A172 (cell line): ENCODE results near the gene FBXO9. TPM values are rescaled to one million over a fixed set of nuclear protein-coding genes. Genes with fewer than 3 reads are reported as not detected.
"Not testable (repeated sequence)": the region's sequence is repeated elsewhere in the genome, so short reads cannot be mapped to it uniquely, and the experiment has no call there.

Source experiments
- DNase-seq: peaks from one replicate; pipeline ENCODE4 v3.0.0-alpha.2; 2015; ENCODE audit warnings: low spot score
- total RNA-seq: library from RNA; depleted of rRNA; stranded (reverse); fragments of >200 nt; shearing (Covaris generic); gene quantifications from 2 replicates; pipeline ENCODE4 v1.2.3, GENCODE V29; 2014

Gene FBXO9
- total RNA-seq, 1 experiment from 2014 or later, result 27.6 TPM

- no peak for DNase-seq
These were observed 19.1 kb upstream of the FBXO9 start for GRCh38 chr6:53045891-53046673.

GRCh38 chr6:53048431-53049195 is 16.6 kb upstream of the FBXO9 start:
- peak; percentile 88 for DNase-seq

- DNase-seq, result no peak
These were observed 15.8 kb upstream of the FBXO9 start for GRCh38 chr6:53049415-53049814.

- DNase-seq, result not testable (repeated sequence)
These were observed 13.1 kb upstream of the FBXO9 start for GRCh38 chr6:53052152-53052551.

GRCh38 chr6:53054532-53054931 is 10.7 kb upstream of the FBXO9 start:
- no peak for DNase-seq

- DNase-seq, result no peak
These were observed 9.3 kb upstream of the FBXO9 start for GRCh38 chr6:53055873-53056272.

GRCh38 chr6:53056273-53056672 is 8.9 kb upstream of the FBXO9 start:
- no peak for DNase-seq

GRCh38 chr6:53058388-53059195 is 6.6 kb upstream of the FBXO9 start:
- DNase-seq, result no peak

GRCh38 chr6:53059648-53060589 is 5.3 kb upstream of the FBXO9 start:
- DNase-seq, result no peak

GRCh38 chr6:53062169-53062539 is 3.0 kb upstream of the FBXO9 start:
- no peak for DNase-seq

GRCh38 chr6:53064255-53064654 is 949 bp upstream of the FBXO9 start:
- DNase-seq, result not testable (repeated sequence)

GRCh38 chr6:53064726-53065265 is 408 bp upstream of the FBXO9 start:
- DNase-seq, result peak; percentile 93

GRCh38 chr6:53066077-53066417 is 843 bp downstream of the FBXO9 start:
- peak; percentile 11 for DNase-seq

- DNase-seq, result no peak
These were observed 1.9 kb downstream of the FBXO9 start for GRCh38 chr6:53066874-53067706.

- no peak for DNase-seq
These were observed 2.7 kb downstream of the FBXO9 start for GRCh38 chr6:53067849-53068361.

- no peak for DNase-seq
These were observed 4.2 kb downstream of the FBXO9 start for GRCh38 chr6:53069427-53069826.

GRCh38 chr6:53070806-53071205 is 5.6 kb downstream of the FBXO9 start:
- no peak for DNase-seq

- no peak for DNase-seq
These were observed 9.1 kb downstream of the FBXO9 start for GRCh38 chr6:53074347-53074746.

GRCh38 chr6:53080813-53081212 is 15.6 kb downstream of the FBXO9 start:
- no peak for DNase-seq

GRCh38 chr6:53086302-53086701 is 21.1 kb downstream of the FBXO9 start:
- no peak for DNase-seq
